NCI-H2081 (cell line): ENCODE data around the gene IGSF9.

Experiments used
- DNase-seq, 2 experiments: peaks; one replicate each; lab custom pipeline; 2025; lab: John Stamatoyannopoulos, UW

IGSF9 gene, protein sequence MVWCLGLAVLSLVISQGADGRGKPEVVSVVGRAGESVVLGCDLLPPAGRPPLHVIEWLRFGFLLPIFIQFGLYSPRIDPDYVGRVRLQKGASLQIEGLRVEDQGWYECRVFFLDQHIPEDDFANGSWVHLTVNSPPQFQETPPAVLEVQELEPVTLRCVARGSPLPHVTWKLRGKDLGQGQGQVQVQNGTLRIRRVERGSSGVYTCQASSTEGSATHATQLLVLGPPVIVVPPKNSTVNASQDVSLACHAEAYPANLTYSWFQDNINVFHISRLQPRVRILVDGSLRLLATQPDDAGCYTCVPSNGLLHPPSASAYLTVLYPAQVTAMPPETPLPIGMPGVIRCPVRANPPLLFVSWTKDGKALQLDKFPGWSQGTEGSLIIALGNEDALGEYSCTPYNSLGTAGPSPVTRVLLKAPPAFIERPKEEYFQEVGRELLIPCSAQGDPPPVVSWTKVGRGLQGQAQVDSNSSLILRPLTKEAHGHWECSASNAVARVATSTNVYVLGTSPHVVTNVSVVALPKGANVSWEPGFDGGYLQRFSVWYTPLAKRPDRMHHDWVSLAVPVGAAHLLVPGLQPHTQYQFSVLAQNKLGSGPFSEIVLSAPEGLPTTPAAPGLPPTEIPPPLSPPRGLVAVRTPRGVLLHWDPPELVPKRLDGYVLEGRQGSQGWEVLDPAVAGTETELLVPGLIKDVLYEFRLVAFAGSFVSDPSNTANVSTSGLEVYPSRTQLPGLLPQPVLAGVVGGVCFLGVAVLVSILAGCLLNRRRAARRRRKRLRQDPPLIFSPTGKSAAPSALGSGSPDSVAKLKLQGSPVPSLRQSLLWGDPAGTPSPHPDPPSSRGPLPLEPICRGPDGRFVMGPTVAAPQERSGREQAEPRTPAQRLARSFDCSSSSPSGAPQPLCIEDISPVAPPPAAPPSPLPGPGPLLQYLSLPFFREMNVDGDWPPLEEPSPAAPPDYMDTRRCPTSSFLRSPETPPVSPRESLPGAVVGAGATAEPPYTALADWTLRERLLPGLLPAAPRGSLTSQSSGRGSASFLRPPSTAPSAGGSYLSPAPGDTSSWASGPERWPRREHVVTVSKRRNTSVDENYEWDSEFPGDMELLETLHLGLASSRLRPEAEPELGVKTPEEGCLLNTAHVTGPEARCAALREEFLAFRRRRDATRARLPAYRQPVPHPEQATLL

DNA sequence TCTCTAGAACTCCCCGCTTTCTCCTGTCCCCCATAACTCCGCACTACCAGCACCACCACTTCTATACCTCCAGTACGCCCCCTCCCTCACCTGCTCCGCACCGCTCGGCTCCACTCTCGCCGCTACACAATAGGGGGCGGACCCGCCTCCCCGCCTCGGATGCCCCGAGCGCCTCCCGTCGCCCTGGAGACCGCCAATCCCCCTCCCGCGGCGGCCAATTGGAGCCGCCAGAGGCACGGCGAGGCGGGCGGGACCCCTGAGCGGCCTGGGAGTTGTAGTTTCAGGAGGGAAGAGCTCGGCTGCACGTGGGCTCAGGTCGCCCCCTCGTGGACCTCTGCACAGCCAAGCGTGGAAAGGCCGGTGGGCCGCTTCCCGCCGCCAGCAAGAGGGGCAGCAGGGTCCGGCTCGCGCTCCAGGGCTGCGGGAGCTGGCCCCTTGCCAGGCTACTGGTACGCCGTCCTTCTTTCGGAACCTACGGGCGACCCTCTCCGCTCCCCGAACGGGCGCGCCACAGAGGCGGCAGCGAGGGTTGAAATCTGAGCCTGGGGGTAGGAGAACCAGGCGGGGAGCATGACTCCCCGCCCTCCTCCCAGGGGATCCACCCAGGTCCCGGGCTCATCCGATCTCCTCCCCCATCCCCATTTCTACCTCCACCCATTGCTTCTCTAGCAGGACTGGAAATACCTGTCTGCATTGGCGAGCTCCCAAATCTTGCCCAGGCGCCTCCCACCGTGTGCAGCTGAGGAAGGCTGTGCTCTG lies at the start of gene IGSF9:
Gene IGSF9 (minus strand): TSS at position 131 of the 759 bp plus-strand sequence. CDS start 2,159 bp downstream, outside the sequence.
- DNase-seq = peak; percentile 94 to 96

GRCh38 chr1:159994896-159995295 lies 49.5 kb upstream of the IGSF9 start:
- no peak for DNase-seq

DNA sequence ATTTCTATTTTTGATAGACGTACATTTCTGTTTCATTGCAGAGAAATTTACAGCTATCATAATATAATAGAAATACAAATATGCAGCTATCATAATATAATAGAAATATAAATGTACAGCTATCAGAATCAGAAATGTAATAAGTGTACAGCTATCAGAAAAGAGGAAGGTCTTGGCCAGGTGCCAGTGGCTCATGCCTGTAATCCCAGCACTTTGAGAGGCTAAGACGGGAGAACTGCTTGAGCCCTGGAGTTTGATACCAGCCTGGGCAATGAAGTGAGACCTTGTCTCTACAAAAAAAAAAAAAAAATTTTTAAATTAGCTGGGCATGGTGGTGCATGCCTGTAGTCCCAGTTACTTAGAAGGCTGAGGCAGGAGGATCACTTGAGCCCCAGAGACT lies 48.5 kb upstream of the IGSF9 start:
- DNase-seq = no peak

DNA sequence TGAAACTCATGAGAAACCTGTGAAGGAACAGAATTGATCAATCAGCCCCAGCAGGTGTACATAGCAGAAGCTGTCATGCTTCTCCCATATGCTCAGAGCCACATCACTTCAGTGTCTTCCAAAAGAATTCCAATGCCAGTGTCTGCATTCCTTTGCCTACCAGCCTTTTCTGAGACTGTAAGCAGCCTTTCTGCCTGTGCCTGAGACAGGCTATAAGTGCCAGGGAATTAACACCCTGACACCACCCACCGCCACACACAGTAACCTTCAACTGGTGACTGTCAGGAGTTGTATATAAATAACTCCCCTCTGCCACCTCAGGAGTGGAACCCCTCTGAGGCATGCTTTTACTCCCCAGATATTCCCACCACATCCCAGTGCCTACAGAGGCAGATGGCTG lies 46.7 kb upstream of the IGSF9 start:
- DNase-seq = no peak

- DNase-seq = no peak
These were observed 46.1 kb upstream of the IGSF9 start for GRCh38 chr1:159991513-159991912.

- DNase-seq = no peak
These were observed 44.6 kb upstream of the IGSF9 start for GRCh38 chr1:159990005-159990404.

GRCh38 chr1:159989581-159989980 lies 44.2 kb upstream of the IGSF9 start:
- no peak for DNase-seq

GRCh38 chr1:159988006-159988405 lies 42.6 kb upstream of the IGSF9 start:
- DNase-seq = no peak

DNA sequence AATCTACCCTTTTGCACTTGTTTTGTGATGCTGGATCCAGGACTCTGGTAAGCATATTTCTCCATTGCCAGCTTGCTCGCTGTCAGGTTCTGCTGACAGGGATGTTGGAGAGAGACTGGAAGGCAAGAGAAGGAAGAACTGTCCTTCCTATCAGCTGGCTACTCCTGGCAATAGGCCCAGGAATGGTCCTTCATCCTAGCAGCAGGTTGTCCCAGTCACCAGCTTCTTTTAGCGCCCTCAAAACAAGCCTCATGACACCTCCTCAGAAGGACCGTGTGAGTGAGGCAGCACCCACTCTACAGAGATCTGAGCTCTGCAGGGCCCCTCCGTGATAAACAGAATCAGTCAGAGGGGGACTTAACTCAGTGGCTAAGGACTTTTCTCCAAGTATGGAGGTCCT lies 41.8 kb upstream of the IGSF9 start:
- DNase-seq = no peak

- no peak for DNase-seq
These were observed 41.1 kb upstream of the IGSF9 start for GRCh38 chr1:159986531-159986930.

DNA sequence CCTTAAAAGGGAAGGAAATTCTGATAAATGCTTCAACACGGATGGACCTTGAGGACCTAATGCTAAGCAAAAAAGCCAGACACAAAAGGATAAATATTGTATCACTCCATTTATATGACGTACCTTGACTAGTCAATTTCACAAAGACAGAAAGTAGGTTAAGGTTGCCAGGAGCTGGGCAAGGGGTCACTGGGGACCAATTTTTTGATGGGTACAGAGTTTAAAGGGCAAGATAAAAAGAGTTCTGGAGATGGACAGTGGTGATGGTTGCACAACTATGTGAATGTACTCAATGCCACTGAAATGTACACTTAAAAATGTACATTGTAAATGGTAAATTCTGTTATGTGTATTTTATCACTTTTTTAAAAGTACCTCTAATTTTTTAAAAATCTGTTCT lies 40.7 kb upstream of the IGSF9 start:
- DNase-seq = no peak

- DNase-seq = no peak
These were observed 40.1 kb upstream of the IGSF9 start for GRCh38 chr1:159985473-159985872.

DNA sequence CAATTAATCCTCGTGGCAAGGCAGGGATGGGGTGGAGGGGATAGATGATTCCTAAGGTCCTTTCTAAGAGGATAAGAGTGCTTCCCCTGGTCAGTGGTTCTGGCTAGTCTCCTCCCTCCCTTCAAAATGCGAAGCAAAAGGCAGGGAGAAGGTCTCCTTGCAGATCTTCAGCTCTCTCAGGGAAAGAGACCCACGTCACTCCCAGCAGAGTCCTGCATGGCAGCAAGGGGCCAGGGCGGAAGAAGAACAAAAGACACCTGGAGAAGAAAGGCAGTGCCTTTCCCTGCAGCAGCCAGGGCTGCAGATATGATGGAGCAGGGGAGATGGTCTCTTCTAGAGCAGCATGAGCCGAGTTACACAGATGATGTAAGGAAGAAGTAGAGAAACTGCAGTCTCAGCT lies 38.3 kb upstream of the IGSF9 start:
- no peak for DNase-seq

DNA sequence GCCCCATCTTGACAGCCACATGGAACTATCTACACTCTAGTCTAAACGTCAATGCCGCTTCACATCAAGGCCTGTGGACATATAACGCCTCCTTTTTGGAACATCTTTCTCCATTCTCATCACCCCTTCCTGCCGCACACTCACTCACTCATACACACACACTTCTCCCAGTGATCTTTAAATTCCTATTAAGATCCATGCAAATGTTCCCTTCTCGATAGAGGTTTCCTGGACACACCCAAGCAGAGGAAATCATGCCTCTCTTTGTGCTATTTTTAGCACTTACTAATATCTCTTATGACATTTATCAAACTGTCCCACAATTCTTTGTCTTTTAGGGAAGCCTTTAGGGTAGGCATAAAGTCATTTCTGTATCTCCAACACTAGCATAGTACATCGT lies 36.9 kb upstream of the IGSF9 start:
- DNase-seq = no peak

- DNase-seq = no peak
These were observed 36.1 kb upstream of the IGSF9 start for GRCh38 chr1:159981351-159982055.

DNA sequence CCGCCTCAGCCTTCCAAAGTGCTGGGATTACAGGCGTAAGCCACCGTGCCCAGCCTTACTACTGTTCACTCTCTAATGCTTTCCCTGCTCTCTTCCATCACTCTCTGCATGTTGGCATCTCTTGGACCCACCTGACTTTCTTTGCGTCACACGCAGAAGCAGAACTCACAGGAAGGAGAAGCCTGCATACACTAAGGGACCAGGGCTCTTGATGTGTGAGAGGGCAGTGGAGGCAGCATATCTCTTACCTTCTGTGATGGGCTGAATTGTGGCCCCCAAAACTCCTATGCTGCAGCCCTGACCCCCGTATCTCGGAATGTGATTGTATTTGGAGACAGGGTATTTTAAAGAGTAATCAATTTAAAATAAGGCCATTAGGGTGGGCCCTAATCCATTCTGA lies 35.4 kb upstream of the IGSF9 start:
- DNase-seq = no peak

GRCh38 chr1:159980076-159980475 lies 34.7 kb upstream of the IGSF9 start:
- DNase-seq = no peak

DNA sequence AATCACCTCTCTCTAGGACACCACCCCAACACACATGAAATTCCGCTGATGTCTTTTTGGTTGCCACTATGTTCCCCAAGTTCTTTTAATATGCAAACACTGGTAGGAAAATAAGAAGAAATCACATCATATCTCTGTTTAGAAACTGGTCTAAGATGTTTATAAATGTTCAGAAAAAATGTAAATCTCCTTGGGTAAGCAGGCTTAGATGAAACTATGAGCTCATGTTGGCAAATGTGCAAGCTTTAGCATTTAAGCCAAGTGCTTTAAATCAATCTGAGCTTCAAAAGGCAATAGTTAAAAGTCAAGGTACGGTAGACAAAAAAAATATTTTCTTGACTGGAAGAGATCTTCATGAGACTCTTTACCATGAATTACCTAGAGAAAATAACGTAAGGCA lies 33.8 kb upstream of the IGSF9 start:
- DNase-seq = no peak

DNA sequence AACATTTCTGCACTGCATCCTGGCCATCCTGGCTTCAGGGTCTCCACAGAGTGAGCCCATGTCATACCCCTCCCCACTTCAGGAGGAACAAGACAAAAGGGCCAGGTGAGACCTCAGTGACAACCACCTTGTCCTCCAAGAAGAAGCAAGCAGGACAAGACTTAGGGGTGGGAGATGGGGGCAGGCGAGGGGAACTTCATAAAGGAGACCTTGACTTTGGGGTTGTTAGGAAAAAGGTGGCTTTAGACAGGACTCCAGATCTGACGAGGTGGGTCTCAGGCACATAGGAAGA lies 32.6 kb upstream of the IGSF9 start:
- no peak for DNase-seq

DNA sequence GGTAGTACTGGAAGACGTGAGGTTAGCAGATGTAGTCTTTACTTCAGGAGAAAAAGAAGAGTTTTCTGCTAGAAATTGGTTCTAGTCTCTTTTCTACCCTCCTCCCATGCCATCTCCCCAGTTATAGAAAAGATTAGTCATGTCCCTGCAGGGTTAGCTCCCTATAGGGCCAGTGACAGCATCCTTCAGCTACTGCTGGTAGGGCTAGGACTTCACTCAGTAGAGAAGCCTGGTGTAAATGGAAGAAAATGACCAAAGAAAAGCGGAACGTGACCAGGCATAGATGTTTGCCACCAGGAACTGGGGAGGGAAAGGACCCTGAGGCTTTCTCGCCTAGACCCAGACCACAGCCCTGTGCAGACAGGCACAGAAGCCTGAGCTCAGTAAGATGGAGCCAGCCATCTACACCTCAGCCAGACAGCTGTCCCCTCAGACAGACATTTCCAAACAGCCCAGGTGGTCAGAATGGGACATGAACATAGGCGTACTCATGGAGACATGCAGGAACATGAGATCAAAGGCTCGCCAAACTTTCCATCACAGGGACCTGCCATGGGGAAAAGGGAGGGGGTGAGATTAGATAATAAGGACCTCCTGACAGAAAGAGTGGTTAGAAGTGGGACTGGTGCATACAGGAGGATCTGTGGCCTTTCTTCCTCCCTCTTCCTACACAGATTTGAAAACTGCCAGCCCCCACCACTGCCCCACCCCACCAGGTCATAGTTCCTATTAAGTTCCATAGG lies 32.1 kb upstream of the IGSF9 start:
- no peak for DNase-seq
